GM15510 (cell line): ENCODE results near the gene C13orf42.

Experiments used
- POLR2A ChIP-seq: IDR thresholded peaks from 3 replicates; pipeline ENCODE4 v1.6.1; 2011; ENCODE audit warnings: borderline replicate concordance; ENCODE audit not compliant: insufficient read length; ENCODE audit errors: extremely low read depth

Gene C13orf42

GRCh38 chr13:51097353-51098043, 13.6 kb downstream of the C13orf42 start:
- TF ChIP-seq POLR2A, result no peak

DNA sequence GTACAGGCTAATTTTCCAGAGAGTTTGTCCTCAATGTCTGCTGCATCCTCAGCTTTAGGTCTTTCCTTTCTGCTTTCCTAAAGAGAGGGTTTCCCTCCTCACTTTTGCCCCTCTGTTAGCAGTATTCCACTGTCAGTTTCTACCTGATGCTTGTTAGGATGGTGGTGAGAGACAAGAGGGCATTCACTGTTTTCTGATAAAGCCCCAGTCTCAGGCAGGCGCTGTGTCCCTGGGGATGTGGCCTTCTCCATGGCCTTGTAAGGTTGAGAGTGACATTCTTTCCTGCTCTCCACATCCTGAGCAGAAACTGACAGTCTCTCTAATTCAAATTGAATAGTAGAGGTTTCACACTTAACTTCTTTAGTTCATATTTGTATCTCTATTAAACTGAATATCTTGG, 14.9 kb downstream of the C13orf42 start:
- no peak for TF ChIP-seq POLR2A

GRCh38 chr13:51093574-51093973, 17.5 kb downstream of the C13orf42 start:
- TF ChIP-seq POLR2A, result no peak

GRCh38 chr13:51091839-51092238, 19.2 kb downstream of the C13orf42 start:
- TF ChIP-seq POLR2A, result no peak

DNA sequence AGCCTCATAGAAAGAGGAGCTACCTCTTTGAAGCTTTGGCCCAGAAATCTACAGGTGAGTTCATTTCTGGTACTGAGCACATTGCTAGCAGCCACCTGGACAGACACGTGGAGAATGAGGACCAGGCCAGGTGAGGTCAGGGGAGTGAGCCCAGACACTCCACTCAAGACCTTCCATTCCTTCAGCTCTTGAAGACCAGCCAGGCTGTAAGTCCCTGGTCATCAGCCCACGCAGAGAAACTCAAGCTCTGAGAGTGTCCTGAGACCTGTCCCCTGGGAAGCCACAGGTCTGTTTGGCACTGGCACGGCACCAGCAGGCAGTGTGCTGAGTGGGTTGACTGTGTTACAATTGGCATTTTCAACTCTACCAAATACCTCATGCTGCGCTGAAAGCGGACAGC, 27.4 kb downstream of the C13orf42 start:
- no peak for TF ChIP-seq POLR2A

DNA sequence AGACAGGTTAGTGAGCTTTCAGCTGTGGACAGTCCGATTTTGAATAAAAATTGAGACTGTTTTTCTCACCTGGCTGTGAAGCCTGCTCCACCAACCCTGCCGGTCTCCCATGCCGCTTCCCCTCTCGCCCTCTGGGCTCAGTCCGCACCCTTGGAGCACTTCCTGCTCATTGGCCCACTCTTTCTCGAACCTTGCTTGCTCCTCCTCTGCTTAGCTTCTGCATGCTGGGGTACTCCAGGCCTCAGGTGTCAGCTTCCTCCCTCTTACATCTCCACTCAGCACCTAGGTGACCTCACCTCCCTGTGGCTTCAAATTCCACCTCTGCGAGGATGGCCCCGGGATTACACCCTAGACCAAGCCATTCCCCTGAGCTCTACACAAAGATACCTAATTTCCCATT, 39.6 kb downstream of the C13orf42 start:
- no peak for TF ChIP-seq POLR2A

GRCh38 chr13:51070005-51070649, 40.9 kb downstream of the C13orf42 start:
- no peak for TF ChIP-seq POLR2A

DNA sequence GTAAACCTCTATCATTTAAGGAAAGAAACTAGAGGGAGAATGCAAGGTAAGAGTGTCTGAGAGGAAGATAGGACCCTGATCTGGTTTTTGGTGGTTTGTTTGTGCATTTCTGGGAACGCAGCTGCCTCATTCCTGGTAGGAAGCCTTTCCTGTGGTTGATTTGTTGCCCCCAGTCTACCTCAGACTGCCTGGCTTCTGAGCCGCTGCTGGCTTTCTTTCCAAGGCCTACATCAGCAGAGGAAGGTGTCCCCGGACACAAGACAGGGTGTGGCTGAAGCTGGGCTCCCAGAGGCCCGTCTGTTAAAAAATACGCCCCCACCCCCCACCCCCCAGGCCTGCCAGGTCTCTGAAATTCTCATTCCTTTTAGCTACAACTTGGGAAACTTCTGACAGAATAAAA, 42.6 kb downstream of the C13orf42 start:
- TF ChIP-seq POLR2A, result no peak

GRCh38 chr13:51067706-51068105, 43.4 kb downstream of the C13orf42 start:
- no peak for TF ChIP-seq POLR2A

- TF ChIP-seq POLR2A, result no peak
These were observed 43.8 kb downstream of the C13orf42 start for GRCh38 chr13:51067210-51067701.

- TF ChIP-seq POLR2A, result no peak
These were observed 44.8 kb downstream of the C13orf42 start for GRCh38 chr13:51066091-51066831.

GRCh38 chr13:51065372-51066090, 45.5 kb downstream of the C13orf42 start:
- TF ChIP-seq POLR2A, result no peak

DNA sequence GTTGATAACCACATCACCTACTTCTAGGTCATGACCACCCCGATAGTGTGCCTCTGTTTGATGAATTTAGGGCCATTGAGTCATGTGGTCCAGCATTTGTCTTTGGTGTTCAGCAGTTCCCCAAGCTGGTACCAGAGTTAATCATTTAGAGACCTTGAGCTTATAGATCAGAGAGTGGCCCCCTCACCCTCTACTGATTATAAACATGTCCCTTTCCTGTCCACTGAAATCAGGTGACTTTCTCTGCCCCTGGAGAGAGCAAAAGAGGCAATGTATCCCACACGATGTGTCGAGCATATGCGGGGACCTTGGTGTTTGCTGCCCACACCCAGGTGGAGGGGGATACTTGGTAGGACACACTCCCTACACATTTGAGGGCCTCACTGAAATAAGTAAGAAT, 46.3 kb downstream of the C13orf42 start:
- no peak for TF ChIP-seq POLR2A

DNA sequence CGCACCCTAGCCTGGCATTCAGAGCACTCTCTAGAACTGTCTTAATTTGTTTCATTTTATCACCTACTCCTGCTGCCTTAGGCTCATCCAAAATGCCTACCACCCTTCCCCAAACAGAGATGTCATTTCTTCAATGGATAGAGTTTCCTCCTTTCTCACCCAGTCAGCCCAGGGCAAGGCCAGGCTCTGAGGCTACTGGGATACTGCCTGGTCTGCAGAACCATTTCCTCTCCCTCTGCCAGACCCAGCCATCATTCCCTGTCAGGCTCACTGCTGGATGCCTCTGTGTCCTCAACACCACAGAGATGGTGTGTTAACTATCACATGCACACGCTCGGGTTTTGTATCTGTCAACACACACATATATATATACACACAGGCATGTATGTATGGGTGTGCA, 47.2 kb downstream of the C13orf42 start:
- TF ChIP-seq POLR2A, result no peak
